ENCODE data around the gene SIX2.

Gene SIX2

GRCh38 chr2:44965684-44966083 lies 43.6 kb downstream of the SIX2 start:
- DNase-seq (ENCODE audit: low spot score), result no peak

GRCh38 chr2:44964752-44965236 lies 44.5 kb downstream of the SIX2 start:
- DNase-seq (ENCODE audit: low spot score), result no peak

- no peak for DNase-seq (ENCODE audit: low spot score)
Measured at GRCh38 chr2:44962176-44962695, 47.0 kb downstream of the SIX2 start.

DNA sequence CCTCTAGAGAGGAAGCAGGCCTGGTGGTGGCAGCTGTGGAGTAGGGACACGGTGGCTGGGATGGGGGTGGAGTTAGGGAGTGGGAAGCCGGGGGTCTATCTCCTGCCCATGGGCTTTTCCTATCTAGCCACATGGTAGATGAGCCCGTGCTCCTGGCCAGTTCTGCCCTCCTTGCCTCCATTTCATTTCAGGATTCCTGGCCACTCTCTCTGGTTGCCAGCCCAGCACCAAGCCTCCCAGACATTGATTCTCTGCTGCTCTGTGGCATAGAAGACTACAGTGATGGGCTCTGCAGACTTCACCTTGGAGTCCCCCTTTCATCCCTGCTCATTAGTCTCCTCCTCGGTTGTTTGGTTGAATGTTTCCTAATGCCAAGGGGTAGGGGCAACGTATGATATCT lies 48.4 kb downstream of the SIX2 start:
- no peak for DNase-seq (ENCODE audit: low spot score)

DNA sequence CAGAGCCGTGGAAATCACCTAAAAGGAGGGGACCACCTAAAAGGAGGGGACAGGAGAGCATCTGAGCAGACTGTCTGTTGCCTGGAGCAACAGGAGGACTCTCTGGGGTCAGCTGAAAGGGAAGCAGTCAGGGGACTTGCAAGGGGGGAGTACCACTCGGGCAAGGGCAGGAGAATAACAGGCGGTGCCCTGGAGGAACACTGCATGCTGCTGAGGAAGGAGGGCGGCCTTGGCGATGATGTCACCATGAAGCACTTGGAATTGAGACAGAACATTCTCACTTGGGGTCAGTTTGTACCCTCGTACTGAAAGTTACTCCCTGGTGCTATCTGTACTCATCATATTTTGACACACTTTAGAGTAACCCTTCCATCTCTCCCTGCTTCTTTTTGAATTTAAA lies 49.4 kb downstream of the SIX2 start:
- DNase-seq (ENCODE audit: low spot score), result no peak

DNA sequence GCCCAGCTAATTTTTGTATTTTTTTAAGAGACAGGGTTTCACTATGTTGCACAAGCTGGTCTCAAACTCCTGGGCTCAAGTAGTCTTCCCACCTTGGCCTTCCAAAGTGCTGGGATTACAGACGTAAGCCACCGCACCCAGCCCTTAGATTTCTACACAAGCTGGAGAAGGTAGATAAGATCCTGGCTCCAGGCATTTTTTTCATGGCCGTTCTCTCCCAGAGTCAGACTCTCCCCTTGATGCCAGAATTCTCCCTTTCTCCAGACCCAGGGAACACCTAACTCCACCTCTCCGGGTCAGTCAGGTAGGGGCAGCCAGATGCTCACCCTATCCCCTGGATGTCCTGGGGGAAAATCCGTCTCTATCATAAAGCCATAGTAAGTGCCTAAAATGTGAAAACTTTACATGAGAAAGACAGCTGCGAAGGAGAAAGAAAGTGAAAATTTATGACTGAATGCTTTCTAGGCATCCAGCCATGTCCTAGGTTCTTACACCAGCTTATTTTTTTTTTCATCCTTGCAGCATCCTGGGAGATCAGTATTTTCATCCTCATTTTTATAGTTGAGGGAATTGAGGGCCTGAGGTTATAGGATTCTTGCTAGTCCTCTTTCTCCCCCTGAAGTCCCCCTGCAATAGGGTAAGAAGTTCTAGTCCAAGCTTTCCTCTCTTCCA lies 51.5 kb downstream of the SIX2 start:
- no peak for DNase-seq (ENCODE audit: low spot score)

GRCh38 chr2:44956843-44957242 lies 52.4 kb downstream of the SIX2 start:
- no peak for DNase-seq (ENCODE audit: low spot score)

GRCh38 chr2:44955593-44956392 lies 53.5 kb downstream of the SIX2 start:
- peak; percentile 60 for DNase-seq (ENCODE audit: low spot score)

All from CD4-positive, alpha-beta T cell treated with Interleukin-15 for 4 hours (primary cell).